BE2C (cell line): Measurements from ENCODE around the gene CNN3.

Experiments used
- DNase-seq: peaks from one replicate; pipeline ENCODE4 v3.0.0-alpha.2; 2020
- H3K27me3 ChIP-seq: fragments of 250-450 bp; sonication (Bioruptor Pico); 2 replicates; pipeline ENCODE4 v1.5.1; 2020; ENCODE audit warnings: mild to moderate bottlenecking
- H3K36me3 ChIP-seq: fragments of 250-450 bp; sonication (Bioruptor Pico); 2 replicates; pipeline ENCODE4 v1.5.1; 2020; ENCODE audit warnings: mild to moderate bottlenecking
- H3K4me1 ChIP-seq: fragments of 250-450 bp; sonication (Bioruptor Pico); 2 replicates; pipeline ENCODE4 v1.5.1; 2020
- H3K4me3 ChIP-seq: 2 replicates; pipeline ENCODE4 v1.5.1; 2011; ENCODE audit warnings: low read depth, low read length
- H3K9me3 ChIP-seq: fragments of 250-450 bp; sonication (Bioruptor Pico); 2 replicates; pipeline ENCODE4 v1.5.1; 2020
- CTCF ChIP-seq: IDR thresholded peaks from 2 replicates; pipeline ENCODE4 v1.5.1; 2012; ENCODE audit warnings: mild to moderate bottlenecking, low read depth, low read length

The CNN3 gene

GRCh38 chr1:94922761-94923331 is 4.1 kb downstream of the CNN3 start:
- TF ChIP-seq CTCF = no peak
- H3K9me3 ChIP-seq = no peaks in the 10 kb centered on the region
- H3K36me3 ChIP-seq = no peaks in the 10 kb centered on the region
- DNase-seq = no peak
- no peak overlapping the region for H3K4me3 ChIP-seq
- no peaks in the 10 kb centered on the region for H3K27me3 ChIP-seq
- no peaks in the 10 kb centered on the region for H3K4me1 ChIP-seq

- H3K9me3 ChIP-seq = no peaks in the 10 kb centered on the region
- H3K27me3 ChIP-seq = no peaks in the 10 kb centered on the region
- no peak for DNase-seq
- H3K4me3 ChIP-seq = no peak overlapping the region
- no peaks in the 10 kb centered on the region for H3K4me1 ChIP-seq
- TF ChIP-seq CTCF = no peak
- H3K36me3 ChIP-seq = no peaks in the 10 kb centered on the region; the same call in 1 of the 2 replicates
These were observed 4.9 kb downstream of the CNN3 start for GRCh38 chr1:94921977-94922376.

- no peak for DNase-seq
- no peak overlapping the region for H3K4me3 ChIP-seq
- no peak for TF ChIP-seq CTCF
- no peaks in the 10 kb centered on the region; the same call in 1 of the 2 replicates for H3K36me3 ChIP-seq
- H3K9me3 ChIP-seq = no peaks in the 10 kb centered on the region
- no peaks in the 10 kb centered on the region for H3K27me3 ChIP-seq
- no peaks in the 10 kb centered on the region for H3K4me1 ChIP-seq
These were observed 6.8 kb downstream of the CNN3 start for GRCh38 chr1:94920061-94920460.

GRCh38 chr1:94919241-94920030 is 7.5 kb downstream of the CNN3 start:
- Histone ChIP-seq H3K4me1 (no peaks in the 10 kb centered on the region), H3K36me3 (no peaks in the 10 kb centered on the region; the same call in 1 of the 2 replicates), H3K9me3 (no peaks in the 10 kb centered on the region), H3K4me3 (no peak overlapping the region), H3K27me3 (no peaks in the 10 kb centered on the region)
- no peak for DNase-seq
- TF ChIP-seq CTCF = no peak

- H3K9me3 ChIP-seq = no peaks in the 10 kb centered on the region
- DNase-seq = no peak
- no peaks in the 10 kb centered on the region; the same call in 1 of the 2 replicates for H3K36me3 ChIP-seq
- no peak for TF ChIP-seq CTCF
- no peaks in the 10 kb centered on the region for H3K4me1 ChIP-seq
- H3K4me3 ChIP-seq = no peak overlapping the region
- no peaks in the 10 kb centered on the region for H3K27me3 ChIP-seq
These were observed 9.7 kb downstream of the CNN3 start for GRCh38 chr1:94917251-94917650.
